IPS-18a (cell line): ENCODE measurements around the gene NUCB2.

Source experiments
- H3K27ac ChIP-seq: one replicate; pipeline ENCODE4 v1.5.1; 2013; ENCODE audit warnings: low read length
- H3K27me3 ChIP-seq: one replicate; pipeline ENCODE4 v1.6.1; 2013; ENCODE audit warnings: mild to moderate bottlenecking, low read length; ENCODE audit not compliant: control insufficient read depth, insufficient read depth
- H3K36me3 ChIP-seq: one replicate; pipeline ENCODE4 v1.6.1; 2013; ENCODE audit warnings: low read depth, low read length; ENCODE audit not compliant: control insufficient read depth
- H3K4me1 ChIP-seq: one replicate; pipeline ENCODE4 v1.6.1; 2013; ENCODE audit warnings: low read depth, low read length; ENCODE audit not compliant: control insufficient read depth
- H3K4me3 ChIP-seq: one replicate; pipeline ENCODE4 v1.5.1; 2013; ENCODE audit warnings: low read length
- H3K9ac ChIP-seq: one replicate; pipeline ENCODE4 v1.6.1; 2013; ENCODE audit warnings: mild to moderate bottlenecking, low read length, moderate library complexity
- H3K9me3 ChIP-seq: one replicate; pipeline ENCODE4 v1.6.1; 2013; ENCODE audit warnings: low read depth, low read length; ENCODE audit not compliant: control insufficient read depth

The NUCB2 gene

GRCh38 chr11:17369684-17370243, 93.2 kb downstream of the NUCB2 start:
- Histone ChIP-seq H3K9me3 (peaks cover 41% of the 10 kb centered on the region), H3K27me3 (no peaks in the 10 kb centered on the region), H3K27ac (no peak overlapping the region), H3K36me3 (no peaks in the 10 kb centered on the region), H3K4me1 (no peaks in the 10 kb centered on the region), H3K9ac (no peak overlapping the region), H3K4me3 (no peak overlapping the region)

GRCh38 chr11:17371614-17372013, 95.1 kb downstream of the NUCB2 start:
- Histone ChIP-seq H3K9me3 (peaks cover 41% of the 10 kb centered on the region), H3K27me3 (no peaks in the 10 kb centered on the region), H3K4me3 (no peak overlapping the region), H3K4me1 (no peaks in the 10 kb centered on the region), H3K36me3 (no peaks in the 10 kb centered on the region), H3K9ac (no peak overlapping the region), H3K27ac (no peak overlapping the region)

- no peak overlapping the region for H3K9ac ChIP-seq
- H3K9me3 ChIP-seq: peaks cover 36% of the 10 kb centered on the region
- H3K4me1 ChIP-seq: no peaks in the 10 kb centered on the region
- no peak overlapping the region for H3K27ac ChIP-seq
- H3K27me3 ChIP-seq: no peaks in the 10 kb centered on the region
- no peaks in the 10 kb centered on the region for H3K36me3 ChIP-seq
- H3K4me3 ChIP-seq: no peak overlapping the region
Measured at GRCh38 chr11:17375547-17375946, 99.0 kb downstream of the NUCB2 start.

GRCh38 chr11:17376493-17376892, 100.0 kb downstream of the NUCB2 start:
- H3K4me3 ChIP-seq: no peak overlapping the region
- H3K4me1 ChIP-seq: no peaks in the 10 kb centered on the region
- no peaks in the 10 kb centered on the region for H3K27me3 ChIP-seq
- H3K9me3 ChIP-seq: peaks cover 28% of the 10 kb centered on the region
- no peak overlapping the region for H3K9ac ChIP-seq
- H3K27ac ChIP-seq: no peak overlapping the region
- H3K36me3 ChIP-seq: no peaks in the 10 kb centered on the region

GRCh38 chr11:17378655-17379054, 102.1 kb downstream of the NUCB2 start:
- Histone ChIP-seq H3K36me3 (no peaks in the 10 kb centered on the region), H3K9ac (no peak overlapping the region), H3K27me3 (no peaks in the 10 kb centered on the region), H3K4me3 (no peak overlapping the region), H3K4me1 (no peaks in the 10 kb centered on the region), H3K27ac (no peak overlapping the region), H3K9me3 (peaks cover 10% of the 10 kb centered on the region)

GRCh38 chr11:17379383-17380180, 103.0 kb downstream of the NUCB2 start:
- Histone ChIP-seq H3K9ac (no peak overlapping the region), H3K27ac (no peak overlapping the region), H3K4me3 (no peak overlapping the region), H3K27me3 (no peaks in the 10 kb centered on the region), H3K4me1 (no peaks in the 10 kb centered on the region), H3K9me3 (peaks cover 10% of the 10 kb centered on the region), H3K36me3 (no peaks in the 10 kb centered on the region)

- Histone ChIP-seq H3K4me3 (no peak overlapping the region), H3K36me3 (no peaks in the 10 kb centered on the region), H3K9me3 (peaks cover 10% of the 10 kb centered on the region), H3K9ac (no peak overlapping the region), H3K27me3 (no peaks in the 10 kb centered on the region), H3K4me1 (no peaks in the 10 kb centered on the region), H3K27ac (no peak overlapping the region)
Measured at GRCh38 chr11:17381156-17381555, 104.6 kb downstream of the NUCB2 start.
